ENCODE results near the gene CYP2R1. TPM values are rescaled to one million over a fixed set of nuclear protein-coding genes. Genes with fewer than 3 reads are reported as not detected.

CYP2R1 gene, protein sequence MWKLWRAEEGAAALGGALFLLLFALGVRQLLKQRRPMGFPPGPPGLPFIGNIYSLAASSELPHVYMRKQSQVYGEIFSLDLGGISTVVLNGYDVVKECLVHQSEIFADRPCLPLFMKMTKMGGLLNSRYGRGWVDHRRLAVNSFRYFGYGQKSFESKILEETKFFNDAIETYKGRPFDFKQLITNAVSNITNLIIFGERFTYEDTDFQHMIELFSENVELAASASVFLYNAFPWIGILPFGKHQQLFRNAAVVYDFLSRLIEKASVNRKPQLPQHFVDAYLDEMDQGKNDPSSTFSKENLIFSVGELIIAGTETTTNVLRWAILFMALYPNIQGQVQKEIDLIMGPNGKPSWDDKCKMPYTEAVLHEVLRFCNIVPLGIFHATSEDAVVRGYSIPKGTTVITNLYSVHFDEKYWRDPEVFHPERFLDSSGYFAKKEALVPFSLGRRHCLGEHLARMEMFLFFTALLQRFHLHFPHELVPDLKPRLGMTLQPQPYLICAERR
- total RNA-seq (2022) (33.0 and 34.5 TPM in 2 replicates), Bru-seq, nascent RNA (percentile 89 among the genes with signal in this experiment), BruChase-seq, experiment 1, labeled RNA remaining after a 2-hour chase (percentile 93 among the genes with signal in this experiment), BruChase-seq, experiment 2, labeled RNA remaining after a 6-hour chase (percentile 75 among the genes with signal in this experiment)
- long read RNA-seq, transcript CYP2R1-206 (5 exons, 1,882 nt), result major isoform, 7 of 47 reads
- long read RNA-seq, partial matches to known transcripts, result 4 of 47 reads
- long read RNA-seq, other reads (novel, unspliced or antisense), result 31 of 47 reads

DNA sequence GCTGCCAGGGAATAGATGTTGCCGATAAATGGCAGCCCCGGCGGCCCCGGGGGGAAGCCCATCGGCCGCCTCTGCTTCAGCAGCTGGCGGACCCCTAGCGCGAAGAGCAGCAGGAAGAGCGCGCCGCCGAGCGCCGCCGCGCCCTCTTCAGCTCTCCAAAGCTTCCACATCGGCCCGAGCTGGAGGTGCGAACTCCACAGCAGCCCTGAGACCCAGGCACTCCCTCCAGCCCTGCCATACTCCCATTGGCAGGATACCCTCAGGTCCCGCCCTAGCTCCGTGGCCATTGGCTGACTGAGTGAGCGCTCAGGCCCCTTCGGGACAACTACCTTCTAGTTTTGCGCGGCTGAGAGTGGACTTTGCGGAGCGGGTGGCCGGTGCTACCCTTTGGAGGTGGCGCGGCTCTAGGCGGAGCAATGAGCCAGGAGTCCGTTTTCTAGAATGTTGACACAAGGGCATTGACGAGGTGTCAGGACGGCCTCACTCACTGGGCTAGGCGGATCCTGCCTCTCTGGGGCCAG lies at the start of gene CYP2R1:
Gene CYP2R1 (minus strand): TSS at position 196 of the 521 bp plus-strand sequence. CDS start 26 bp downstream, at position 170.
- intact Hi-C loops (cut with micrococcal nuclease; ENCODE audit: unreplicated experiment), result loop anchor here (1.0 to 5.0 kb wide), 3 partner anchors 100 to 372 kb away; partner anchors contain the start of gene PSMA1
- Mint-ChIP-seq H3K9me3 (ENCODE audit: unreplicated experiment) (no peaks in the 10 kb centered on the region), H3K4me3 (ENCODE audit: unreplicated experiment) (peak within 1 kb of the TSS; percentile 99), H3K36me3 (ENCODE audit: insufficient read depth, unreplicated experiment) (peaks cover 16% of the 10 kb centered on the region), H3K27ac (ENCODE audit: unreplicated experiment) (peak within 1 kb of the TSS; percentile 88), H3K4me1 (ENCODE audit: low read depth, unreplicated experiment) (peaks cover 26% of the 10 kb centered on the region), H3K27me3 (ENCODE audit: insufficient read depth, unreplicated experiment) (no peaks in the 10 kb centered on the region)
- ChIA-PET CTCF (interaction anchor here (0.7 to 2.0 kb wide), 5 partner anchors 16 to 248 kb away, joined by 3 to 31 read pairs (median 3); no protein-coding TSS in a partner anchor), POLR2A (interaction anchor here (0.6 to 1.4 kb wide), 3 partner anchors 16 to 392 kb away, joined by 3 to 8 read pairs (median 3); partner anchors contain the start of gene COPB1)
- Histone ChIP-seq H3K4me3 (ENCODE audit: low read depth, low read length) (peak within 1 kb of the TSS; percentile 78), H3K36me3 (ENCODE audit: control insufficient read depth, insufficient read depth, low read length) (no peaks in the 10 kb centered on the region), H3K9me3 (no peaks in the 10 kb centered on the region), H3K4me1 (peaks cover 27% of the 10 kb centered on the region), H3K27me3 (replicated peaks; ENCODE audit: control insufficient read depth, insufficient read depth, low read length) (no peaks in the 10 kb centered on the region)
- TF ChIP-seq, protein P1, sequence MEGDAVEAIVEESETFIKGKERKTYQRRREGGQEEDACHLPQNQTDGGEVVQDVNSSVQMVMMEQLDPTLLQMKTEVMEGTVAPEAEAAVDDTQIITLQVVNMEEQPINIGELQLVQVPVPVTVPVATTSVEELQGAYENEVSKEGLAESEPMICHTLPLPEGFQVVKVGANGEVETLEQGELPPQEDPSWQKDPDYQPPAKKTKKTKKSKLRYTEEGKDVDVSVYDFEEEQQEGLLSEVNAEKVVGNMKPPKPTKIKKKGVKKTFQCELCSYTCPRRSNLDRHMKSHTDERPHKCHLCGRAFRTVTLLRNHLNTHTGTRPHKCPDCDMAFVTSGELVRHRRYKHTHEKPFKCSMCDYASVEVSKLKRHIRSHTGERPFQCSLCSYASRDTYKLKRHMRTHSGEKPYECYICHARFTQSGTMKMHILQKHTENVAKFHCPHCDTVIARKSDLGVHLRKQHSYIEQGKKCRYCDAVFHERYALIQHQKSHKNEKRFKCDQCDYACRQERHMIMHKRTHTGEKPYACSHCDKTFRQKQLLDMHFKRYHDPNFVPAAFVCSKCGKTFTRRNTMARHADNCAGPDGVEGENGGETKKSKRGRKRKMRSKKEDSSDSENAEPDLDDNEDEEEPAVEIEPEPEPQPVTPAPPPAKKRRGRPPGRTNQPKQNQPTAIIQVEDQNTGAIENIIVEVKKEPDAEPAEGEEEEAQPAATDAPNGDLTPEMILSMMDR (IDR thresholded peaks at IDR 0.05; ENCODE audit: insufficient read depth in 1 of 2, low read depth in 1 of 2, low read length in 1 of 2, severe bottlenecking in 1 of 2, unreplicated experiment in 1 of 2), result no peak
- peak; percentile 99 for DNase-seq
- BruUV-seq (replicated peaks), result no TSS peak

DNA sequence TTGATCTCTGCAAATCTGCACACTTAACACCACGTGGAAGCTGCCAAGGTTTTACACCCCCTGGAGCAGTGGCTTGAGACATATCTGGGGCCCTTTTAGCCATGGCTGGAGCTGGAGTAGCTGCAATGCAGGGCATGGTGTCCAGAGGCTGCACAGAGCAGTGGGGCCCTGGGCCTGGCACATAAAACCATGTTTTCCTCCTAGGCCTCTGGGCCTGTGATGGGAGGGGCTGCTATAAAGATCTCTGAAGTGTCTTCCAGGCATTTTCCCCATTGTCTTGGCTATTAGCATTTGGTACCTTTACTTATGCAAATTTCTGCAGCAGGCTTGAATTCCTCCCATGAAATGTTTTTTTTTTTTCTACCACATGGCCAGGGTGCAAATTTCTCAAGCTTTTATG lies 46.9 kb upstream of the CYP2R1 start:
- no peaks in the 10 kb centered on the region for H3K4me1 Mint-ChIP-seq (ENCODE audit: low read depth, unreplicated experiment)
- no peaks in the 10 kb centered on the region for H3K4me1 ChIP-seq
- POLR2A ChIA-PET, result no interaction called here
- H3K36me3 ChIP-seq (ENCODE audit: control insufficient read depth, insufficient read depth, low read length), result no peaks in the 10 kb centered on the region
- no peak overlapping the region for H3K4me3 ChIP-seq (ENCODE audit: low read depth, low read length)
- H3K4me3 Mint-ChIP-seq (ENCODE audit: unreplicated experiment), result no peak overlapping the region
- CTCF ChIA-PET, result no interaction called here
- H3K27ac Mint-ChIP-seq (ENCODE audit: unreplicated experiment), result no peak overlapping the region
- peaks cover 25% of the 10 kb centered on the region for H3K9me3 Mint-ChIP-seq (ENCODE audit: unreplicated experiment)
- BruUV-seq (replicated peaks), result no TSS peak
- peaks cover 6% of the 10 kb centered on the region for H3K27me3 Mint-ChIP-seq (ENCODE audit: insufficient read depth, unreplicated experiment)
- intact Hi-C loops (cut with micrococcal nuclease; ENCODE audit: unreplicated experiment), result no loop called here
- H3K9me3 ChIP-seq, result peaks cover 7% of the 10 kb centered on the region; the same call in 1 of the 2 replicates
- H3K27me3 ChIP-seq (replicated peaks; ENCODE audit: control insufficient read depth, insufficient read depth, low read length), result no peaks in the 10 kb centered on the region
- DNase-seq, result no peak
- TF ChIP-seq, protein P1 (IDR thresholded peaks at IDR 0.05; ENCODE audit: insufficient read depth in 1 of 2, low read depth in 1 of 2, low read length in 1 of 2, severe bottlenecking in 1 of 2, unreplicated experiment in 1 of 2), result no peak
- no peaks in the 10 kb centered on the region for H3K36me3 Mint-ChIP-seq (ENCODE audit: insufficient read depth, unreplicated experiment)
